Measurements from ENCODE around the gene GUCY2D. TPM values are rescaled to one million over a fixed set of nuclear protein-coding genes. Genes with fewer than 3 reads are reported as not detected.

Gene GUCY2D
- total RNA-seq, 2 experiments from 2014 or later, result not detected

- ChIA-PET POLR2A (no interaction called here), CTCF (interaction anchor here (1.3 to 1.8 kb wide), 2 partner anchors 65 to 83 kb away, joined by 3 to 10 read pairs; no protein-coding TSS in a partner anchor)
- Mint-ChIP-seq H3K27ac (no peak overlapping the region), H3K4me1 (peaks cover 15% of the 10 kb centered on the region), H3K27me3 (peaks cover 26% of the 10 kb centered on the region), H3K36me3 (ENCODE audit: low read depth) (no peaks in the 10 kb centered on the region), H3K4me3 (no peak overlapping the region), H3K9me3 (no peaks in the 10 kb centered on the region)
- DNase-seq, result no peak
Observed at GRCh38 chr17:7995724-7996123, 6.7 kb upstream of the GUCY2D start.

GRCh38 chr17:7997186-7997585, 5.2 kb upstream of the GUCY2D start:
- peak; percentile 54 for DNase-seq
- Mint-ChIP-seq H3K9me3 (no peaks in the 10 kb centered on the region), H3K4me1 (peaks cover 9% of the 10 kb centered on the region), H3K4me3 (no peak overlapping the region), H3K36me3 (ENCODE audit: low read depth) (no peaks in the 10 kb centered on the region), H3K27ac (no peak overlapping the region), H3K27me3 (peaks cover 38% of the 10 kb centered on the region)
- CTCF ChIA-PET, result interaction anchor here (0.6 to 1.8 kb wide), 16 partner anchors 8 to 140 kb away, joined by 3 to 11 read pairs (median 3); partner anchors contain the start of genes CNTROB, CYB5D1, NAA38 and RNF227
- POLR2A ChIA-PET, result interaction anchor here (0.7 kb wide), 1 partner anchor 57 kb away, joined by 3 read pairs; no protein-coding TSS in a partner anchor

DNA sequence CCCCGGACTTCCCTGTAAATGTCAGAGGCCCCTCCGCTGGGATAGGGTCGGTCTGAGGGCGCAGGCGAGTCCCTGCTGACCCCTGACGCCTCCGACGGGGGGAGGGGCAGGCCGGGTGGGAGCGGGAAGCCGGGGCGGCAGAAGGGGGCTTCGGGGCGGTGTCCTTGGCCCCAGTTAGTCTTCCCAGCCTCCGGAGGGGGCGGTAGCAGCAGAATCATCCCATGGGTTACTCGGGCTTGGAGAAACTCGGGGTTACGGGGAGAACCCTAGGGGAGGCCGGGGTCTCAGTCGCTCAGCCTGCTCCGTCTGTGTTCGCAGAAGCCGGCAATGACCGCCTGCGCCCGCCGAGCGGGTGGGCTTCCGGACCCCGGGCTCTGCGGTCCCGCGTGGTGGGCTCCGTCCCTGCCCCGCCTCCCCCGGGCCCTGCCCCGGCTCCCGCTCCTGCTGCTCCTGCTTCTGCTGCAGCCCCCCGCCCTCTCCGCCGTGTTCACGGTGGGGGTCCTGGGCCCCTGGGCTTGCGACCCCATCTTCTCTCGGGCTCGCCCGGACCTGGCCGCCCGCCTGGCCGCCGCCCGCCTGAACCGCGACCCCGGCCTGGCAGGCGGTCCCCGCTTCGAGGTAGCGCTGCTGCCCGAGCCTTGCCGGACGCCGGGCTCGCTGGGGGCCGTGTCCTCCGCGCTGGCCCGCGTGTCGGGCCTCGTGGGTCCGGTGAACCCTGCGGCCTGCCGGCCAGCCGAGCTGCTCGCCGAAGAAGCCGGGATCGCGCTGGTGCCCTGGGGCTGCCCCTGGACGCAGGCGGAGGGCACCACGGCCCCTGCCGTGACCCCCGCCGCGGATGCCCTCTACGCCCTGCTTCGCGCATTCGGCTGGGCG, 542 bp downstream of the GUCY2D start:
- POLR2A ChIA-PET, result interaction anchor here (1.4 kb wide), 1 partner anchor 8 kb away, joined by 3 read pairs; no protein-coding TSS in a partner anchor
- Mint-ChIP-seq H3K27ac (no peak overlapping the region), H3K36me3 (ENCODE audit: low read depth) (no peaks in the 10 kb centered on the region), H3K9me3 (no peaks in the 10 kb centered on the region), H3K4me3 (no peak overlapping the region), H3K4me1 (peaks cover 5% of the 10 kb centered on the region), H3K27me3 (peaks cover 44% of the 10 kb centered on the region)
- no peak for DNase-seq
- CTCF ChIA-PET, result interaction anchor here (1.1 to 1.9 kb wide), 6 partner anchors 10 to 169 kb away, joined by 3 to 14 read pairs (median 5); no protein-coding TSS in a partner anchor

DNA sequence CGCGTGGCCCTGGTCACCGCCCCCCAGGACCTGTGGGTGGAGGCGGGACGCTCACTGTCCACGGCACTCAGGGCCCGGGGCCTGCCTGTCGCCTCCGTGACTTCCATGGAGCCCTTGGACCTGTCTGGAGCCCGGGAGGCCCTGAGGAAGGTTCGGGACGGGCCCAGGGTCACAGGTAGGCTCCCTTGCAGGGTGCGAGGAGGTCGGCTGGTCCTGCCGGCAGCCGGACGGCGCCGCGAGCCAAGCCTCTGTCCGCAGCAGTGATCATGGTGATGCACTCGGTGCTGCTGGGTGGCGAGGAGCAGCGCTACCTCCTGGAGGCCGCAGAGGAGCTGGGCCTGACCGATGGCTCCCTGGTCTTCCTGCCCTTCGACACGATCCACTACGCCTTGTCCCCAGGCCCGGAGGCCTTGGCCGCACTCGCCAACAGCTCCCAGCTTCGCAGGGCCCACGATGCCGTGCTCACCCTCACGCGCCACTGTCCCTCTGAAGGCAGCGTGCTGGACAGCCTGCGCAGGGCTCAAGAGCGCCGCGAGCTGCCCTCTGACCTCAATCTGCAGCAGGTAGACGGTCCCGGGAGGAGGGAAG, 1.3 kb downstream of the GUCY2D start:
- Mint-ChIP-seq H3K4me1 (peaks cover 5% of the 10 kb centered on the region), H3K4me3 (no peak overlapping the region), H3K36me3 (ENCODE audit: low read depth) (no peaks in the 10 kb centered on the region), H3K9me3 (no peaks in the 10 kb centered on the region), H3K27ac (no peak overlapping the region), H3K27me3 (peaks cover 41% of the 10 kb centered on the region)
- ChIA-PET POLR2A (no interaction called here), CTCF (interaction anchor here (1.4 kb wide), 1 partner anchor 13 kb away, joined by 3 read pairs; no protein-coding TSS in a partner anchor)
- DNase-seq, result no peak

- no peaks in the 10 kb centered on the region for H3K36me3 Mint-ChIP-seq (ENCODE audit: low read depth)
Observed at GRCh38 chr17:8004899-8005298, 2.5 kb downstream of the GUCY2D start.

DNA sequence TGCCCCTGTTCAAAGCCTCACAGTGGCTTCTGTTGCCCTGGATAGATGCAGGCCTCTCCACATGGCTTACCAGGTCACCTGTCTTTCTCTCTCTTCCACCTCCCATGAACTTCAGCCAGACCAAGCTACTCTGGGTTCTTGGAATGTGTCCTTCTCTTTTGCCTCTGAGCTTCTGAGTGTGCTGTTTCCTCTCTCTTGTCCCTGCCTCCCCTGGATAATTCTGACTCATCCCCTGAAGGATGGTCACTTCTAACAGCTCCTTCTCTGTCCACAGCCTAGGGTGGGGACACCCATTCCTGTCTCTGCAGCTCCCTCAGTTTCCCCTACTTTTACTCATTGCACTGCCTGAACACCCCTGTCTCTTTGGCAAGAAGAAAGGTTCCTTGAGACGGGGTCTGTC, 2.9 kb downstream of the GUCY2D start:
- CTCF ChIA-PET, result interaction anchor here (0.7 kb wide), 1 partner anchor 8 kb away, joined by 3 read pairs; no protein-coding TSS in a partner anchor
- Mint-ChIP-seq H3K27ac (no peak overlapping the region), H3K9me3 (no peaks in the 10 kb centered on the region), H3K4me1 (peaks cover 5% of the 10 kb centered on the region), H3K27me3 (peaks cover 35% of the 10 kb centered on the region), H3K4me3 (no peak overlapping the region), H3K36me3 (ENCODE audit: low read depth) (no peaks in the 10 kb centered on the region)
- no peak for DNase-seq
- POLR2A ChIA-PET, result no interaction called here

More at GRCh38 chr17:8004899-8005298, 2.5 kb downstream of the GUCY2D start:
- ChIA-PET CTCF (interaction anchor here (1.4 kb wide), 1 partner anchor 14 kb away, joined by 3 read pairs; no protein-coding TSS in a partner anchor), POLR2A (no interaction called here)
- no peak overlapping the region for H3K4me3 Mint-ChIP-seq
- H3K27me3 Mint-ChIP-seq, result peaks cover 35% of the 10 kb centered on the region
- DNase-seq, result no peak
- peaks cover 5% of the 10 kb centered on the region for H3K4me1 Mint-ChIP-seq
- H3K9me3 Mint-ChIP-seq, result no peaks in the 10 kb centered on the region
- H3K27ac Mint-ChIP-seq, result no peak overlapping the region

DNA sequence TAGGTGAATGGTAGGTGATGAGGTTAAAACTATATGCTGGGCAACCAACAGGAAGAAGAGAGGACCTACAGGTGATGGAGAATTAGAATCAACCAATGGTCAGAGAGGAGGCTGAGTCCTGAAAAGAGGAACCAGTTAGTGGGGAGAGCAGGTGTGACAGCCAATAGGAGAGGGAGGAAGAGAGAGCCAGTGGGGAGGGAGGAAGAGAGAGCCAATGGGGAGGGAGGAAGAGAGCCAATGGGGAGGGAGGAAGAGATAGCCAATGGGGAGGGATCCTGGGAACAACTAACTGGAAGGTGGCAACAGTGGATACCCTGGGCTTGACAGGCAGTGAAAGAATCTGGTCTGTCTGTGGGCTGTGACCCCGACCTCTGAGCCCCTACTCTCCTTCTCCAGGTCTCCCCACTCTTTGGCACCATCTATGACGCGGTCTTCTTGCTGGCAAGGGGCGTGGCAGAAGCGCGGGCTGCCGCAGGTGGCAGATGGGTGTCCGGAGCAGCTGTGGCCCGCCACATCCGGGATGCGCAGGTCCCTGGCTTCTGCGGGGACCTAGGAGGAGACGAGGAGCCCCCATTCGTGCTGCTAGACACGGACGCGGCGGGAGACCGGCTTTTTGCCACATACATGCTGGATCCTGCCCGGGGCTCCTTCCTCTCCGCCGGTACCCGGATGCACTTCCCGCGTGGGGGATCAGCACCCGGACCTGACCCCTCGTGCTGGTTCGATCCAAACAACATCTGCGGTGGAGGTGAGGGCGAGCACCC, 3.7 kb downstream of the GUCY2D start:
- no peak for DNase-seq
- Mint-ChIP-seq H3K9me3 (no peaks in the 10 kb centered on the region), H3K27ac (no peak overlapping the region), H3K27me3 (peaks cover 30% of the 10 kb centered on the region), H3K4me1 (peaks cover 5% of the 10 kb centered on the region), H3K36me3 (ENCODE audit: low read depth) (no peaks in the 10 kb centered on the region), H3K4me3 (no peak overlapping the region)
- POLR2A ChIA-PET, result no interaction called here
- CTCF ChIA-PET, result interaction anchor here (0.7 kb wide), 1 partner anchor 9 kb away, joined by 3 read pairs; no protein-coding TSS in a partner anchor

GRCh38 chr17:8006836-8007680, 4.6 kb downstream of the GUCY2D start:
- Mint-ChIP-seq H3K4me3 (no peak overlapping the region), H3K27ac (no peak overlapping the region), H3K9me3 (no peaks in the 10 kb centered on the region), H3K36me3 (ENCODE audit: low read depth) (no peaks in the 10 kb centered on the region), H3K4me1 (peaks cover 3% of the 10 kb centered on the region), H3K27me3 (peaks cover 24% of the 10 kb centered on the region)
- no peak for DNase-seq
- POLR2A ChIA-PET, result no interaction called here
- CTCF ChIA-PET, result no interaction called here

- DNase-seq, result no peak
- ChIA-PET CTCF (interaction anchor here (0.6 kb wide), 1 partner anchor 435 kb away, joined by 3 read pairs; no protein-coding TSS in a partner anchor), POLR2A (interaction anchor here (1.4 kb wide), 1 partner anchor 424 kb away, joined by 3 read pairs; the partner anchor contains the start of gene MPDU1)
- Mint-ChIP-seq H3K4me3 (no peak overlapping the region), H3K36me3 (ENCODE audit: low read depth) (no peaks in the 10 kb centered on the region), H3K27ac (no peak overlapping the region), H3K4me1 (no peaks in the 10 kb centered on the region), H3K9me3 (no peaks in the 10 kb centered on the region), H3K27me3 (peaks cover 20% of the 10 kb centered on the region)
Observed at GRCh38 chr17:8007836-8008235, 5.4 kb downstream of the GUCY2D start.

DNA sequence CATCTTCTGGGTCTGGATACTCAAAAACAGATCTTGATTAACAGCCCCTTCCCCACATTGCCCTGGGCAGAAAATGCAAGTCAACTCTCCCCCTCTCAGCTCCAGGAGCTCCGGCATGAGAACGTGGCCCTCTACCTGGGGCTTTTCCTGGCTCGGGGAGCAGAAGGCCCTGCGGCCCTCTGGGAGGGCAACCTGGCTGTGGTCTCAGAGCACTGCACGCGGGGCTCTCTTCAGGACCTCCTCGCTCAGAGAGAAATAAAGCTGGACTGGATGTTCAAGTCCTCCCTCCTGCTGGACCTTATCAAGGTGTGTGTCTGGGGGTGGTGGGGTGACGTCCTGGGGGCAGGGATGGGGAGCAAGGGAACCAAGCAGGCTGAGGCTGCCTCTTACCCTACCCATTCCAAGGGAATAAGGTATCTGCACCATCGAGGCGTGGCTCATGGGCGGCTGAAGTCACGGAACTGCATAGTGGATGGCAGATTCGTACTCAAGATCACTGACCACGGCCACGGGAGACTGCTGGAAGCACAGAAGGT, 9.7 kb downstream of the GUCY2D start:
- Mint-ChIP-seq H3K4me1 (peaks cover 8% of the 10 kb centered on the region), H3K9me3 (no peaks in the 10 kb centered on the region), H3K4me3 (no peak overlapping the region), H3K36me3 (ENCODE audit: low read depth) (no peaks in the 10 kb centered on the region), H3K27ac (no peak overlapping the region), H3K27me3 (peaks cover 11% of the 10 kb centered on the region)
- ChIA-PET CTCF (interaction anchor here (1.0 kb wide), 1 partner anchor 15 kb away, joined by 3 read pairs; no protein-coding TSS in a partner anchor), POLR2A (no interaction called here)
- no peak for DNase-seq

- ChIA-PET POLR2A (no interaction called here), CTCF (no interaction called here)
- no peak overlapping the region for H3K27ac Mint-ChIP-seq
- no peak for DNase-seq
- H3K9me3 Mint-ChIP-seq, result no peaks in the 10 kb centered on the region
- H3K4me3 Mint-ChIP-seq, result no peak overlapping the region
- peaks cover 8% of the 10 kb centered on the region for H3K4me1 Mint-ChIP-seq
- H3K27me3 Mint-ChIP-seq, result peaks cover 16% of the 10 kb centered on the region
- H3K36me3 Mint-ChIP-seq (ENCODE audit: low read depth), result no peaks in the 10 kb centered on the region
Observed at GRCh38 chr17:8012996-8013640, 10.7 kb downstream of the GUCY2D start.

All from activated CD4-positive, alpha-beta memory T cell treated with anti-CD3 and anti-CD28 coated beads, Interleukin-2, amount 10 ng/mL, durations not matched to agents 7 days and 5 days (primary cell).